VCaP (cell line): ENCODE results near the gene KRTAP19-8.
A peak's percentile ranks its signal among the peaks of the same experiment; 100 is the strongest.

Experiments used
- H3K27ac ChIP-seq: fragments of 450-650 bp; 2 replicates; pipeline ENCODE4 v1.5.1; 2017
- TF ChIP-seq, protein P1 (sequence below): fragments of 450-650 bp; conservative IDR thresholded peaks from 2 replicates; pipeline ENCODE4 v1.5.1; 2017; ENCODE audit warnings: mild to moderate bottlenecking, moderate library complexity

KRTAP19-8 gene

GRCh38 chr21:31064803-31065202, 26.5 kb upstream of the KRTAP19-8 start:
- H3K27ac ChIP-seq = no peak overlapping the region
- TF ChIP-seq, protein P1, sequence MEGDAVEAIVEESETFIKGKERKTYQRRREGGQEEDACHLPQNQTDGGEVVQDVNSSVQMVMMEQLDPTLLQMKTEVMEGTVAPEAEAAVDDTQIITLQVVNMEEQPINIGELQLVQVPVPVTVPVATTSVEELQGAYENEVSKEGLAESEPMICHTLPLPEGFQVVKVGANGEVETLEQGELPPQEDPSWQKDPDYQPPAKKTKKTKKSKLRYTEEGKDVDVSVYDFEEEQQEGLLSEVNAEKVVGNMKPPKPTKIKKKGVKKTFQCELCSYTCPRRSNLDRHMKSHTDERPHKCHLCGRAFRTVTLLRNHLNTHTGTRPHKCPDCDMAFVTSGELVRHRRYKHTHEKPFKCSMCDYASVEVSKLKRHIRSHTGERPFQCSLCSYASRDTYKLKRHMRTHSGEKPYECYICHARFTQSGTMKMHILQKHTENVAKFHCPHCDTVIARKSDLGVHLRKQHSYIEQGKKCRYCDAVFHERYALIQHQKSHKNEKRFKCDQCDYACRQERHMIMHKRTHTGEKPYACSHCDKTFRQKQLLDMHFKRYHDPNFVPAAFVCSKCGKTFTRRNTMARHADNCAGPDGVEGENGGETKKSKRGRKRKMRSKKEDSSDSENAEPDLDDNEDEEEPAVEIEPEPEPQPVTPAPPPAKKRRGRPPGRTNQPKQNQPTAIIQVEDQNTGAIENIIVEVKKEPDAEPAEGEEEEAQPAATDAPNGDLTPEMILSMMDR = no peak

DNA sequence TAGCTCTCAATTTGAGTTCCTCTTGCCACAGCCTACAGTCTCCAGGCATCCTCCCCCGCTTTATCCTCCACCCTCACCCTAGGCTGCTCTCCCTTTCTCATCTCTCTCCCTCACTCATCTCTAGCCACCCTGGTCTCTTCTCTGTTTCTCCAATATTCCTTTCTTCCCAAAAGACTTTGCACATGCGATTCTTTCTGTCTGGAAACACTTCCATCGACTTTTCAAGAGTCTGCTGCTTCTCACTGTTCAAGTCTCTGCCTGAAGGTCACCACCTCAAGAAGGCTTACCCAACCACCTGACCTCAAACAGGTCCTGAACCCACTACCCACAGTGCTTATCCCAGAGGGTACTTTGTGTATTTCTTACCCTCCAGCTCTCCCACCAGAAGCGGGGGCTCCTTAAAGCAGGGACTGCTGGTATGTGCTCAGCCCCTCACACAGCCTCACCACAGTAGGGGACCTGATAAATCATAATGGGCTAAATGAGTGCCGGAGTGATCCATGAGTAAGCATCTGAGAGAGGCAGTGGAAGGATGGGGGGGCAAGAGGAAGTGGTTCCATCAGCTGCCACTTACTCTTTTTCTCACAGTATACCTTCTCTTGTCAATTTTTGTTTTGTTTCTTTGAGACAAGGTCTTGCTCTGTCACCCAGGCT, 14.3 kb upstream of the KRTAP19-8 start:
- TF ChIP-seq, protein P1 = no peak
- H3K27ac ChIP-seq = no peak overlapping the region

- H3K27ac ChIP-seq = no peak overlapping the region
- TF ChIP-seq, protein P1 = no peak
Measured at GRCh38 chr21:31050577-31051157, 12.4 kb upstream of the KRTAP19-8 start.

DNA sequence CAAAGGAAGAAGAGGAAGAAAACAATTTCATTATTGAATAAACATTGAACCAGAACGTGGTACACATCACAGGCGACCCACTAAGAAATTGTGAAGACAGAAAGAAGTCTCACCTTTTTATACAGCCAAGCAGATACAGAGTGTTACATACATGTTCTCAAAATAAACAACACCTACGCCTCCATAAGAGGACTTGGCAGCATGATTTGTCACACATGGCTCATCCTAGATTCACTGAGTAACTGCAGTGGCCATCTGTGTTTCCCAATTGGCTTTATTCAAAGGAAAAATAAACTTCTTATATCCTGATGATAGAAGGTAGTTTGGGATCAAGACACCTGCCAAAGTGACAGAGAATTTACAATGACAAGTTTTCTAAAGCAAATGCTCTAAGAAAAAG, 7.6 kb upstream of the KRTAP19-8 start:
- H3K27ac ChIP-seq = no peak overlapping the region
- TF ChIP-seq, protein P1 = no peak

DNA sequence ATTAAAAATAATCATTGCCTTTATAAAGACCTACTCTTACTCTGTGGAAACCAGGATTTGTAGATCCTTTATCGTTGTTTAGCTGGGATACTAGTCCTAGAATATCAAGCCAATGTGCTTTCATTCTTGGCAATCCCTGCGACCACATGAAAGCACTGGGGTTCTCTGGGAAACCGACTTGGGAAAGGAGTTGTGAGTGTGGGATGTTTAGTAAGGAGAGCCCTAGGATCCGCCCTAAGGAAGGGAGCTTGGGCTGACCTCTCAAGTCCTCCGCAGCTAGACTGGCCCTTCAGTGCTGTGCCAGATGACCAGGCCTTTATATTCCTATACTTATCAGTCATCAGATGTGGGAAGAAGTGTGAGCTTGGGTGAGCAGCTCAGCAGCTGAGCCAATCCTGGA, 5.2 kb upstream of the KRTAP19-8 start:
- H3K27ac ChIP-seq = no peak overlapping the region
- TF ChIP-seq, protein P1 = no peak

GRCh38 chr21:31042080-31042464, 3.8 kb upstream of the KRTAP19-8 start:
- no peak overlapping the region for H3K27ac ChIP-seq

GRCh38 chr21:31041295-31042079, 3.2 kb upstream of the KRTAP19-8 start:
- no peak overlapping the region for H3K27ac ChIP-seq
- TF ChIP-seq, protein P1 = peak; percentile 22; the same call in 1 of the 2 replicates

More at GRCh38 chr21:31042080-31042464, 3.8 kb upstream of the KRTAP19-8 start:
- TF ChIP-seq, protein P1 = no peak
